ENCODE measurements around the gene USP50. TPM values are rescaled to one million over a fixed set of nuclear protein-coding genes. Genes with fewer than 3 reads are reported as not detected.

Gene USP50
- total RNA-seq, 1 donor from 2014 or later: not detected

- Histone ChIP-seq H3K4me1 (no peaks in the 10 kb centered on the region), H3K27ac (replicated peaks) (no peak overlapping the region), H3K27me3 (ENCODE audit: low read depth) (no peaks in the 10 kb centered on the region), H3K36me3 (peaks cover 44% of the 10 kb centered on the region), H3K9me3 (replicated peaks) (no peaks in the 10 kb centered on the region), H3K4me3 (no peak overlapping the region)
- intact Hi-C loops (cut with micrococcal nuclease): no loop called here
- TF ChIP-seq CTCF (IDR thresholded peaks at IDR 0.05; ENCODE audit: borderline replicate concordance): no peak
- no peak for DNase-seq
These were observed 10.3 kb upstream of the USP50 start for GRCh38 chr15:50556642-50557371.

DNA sequence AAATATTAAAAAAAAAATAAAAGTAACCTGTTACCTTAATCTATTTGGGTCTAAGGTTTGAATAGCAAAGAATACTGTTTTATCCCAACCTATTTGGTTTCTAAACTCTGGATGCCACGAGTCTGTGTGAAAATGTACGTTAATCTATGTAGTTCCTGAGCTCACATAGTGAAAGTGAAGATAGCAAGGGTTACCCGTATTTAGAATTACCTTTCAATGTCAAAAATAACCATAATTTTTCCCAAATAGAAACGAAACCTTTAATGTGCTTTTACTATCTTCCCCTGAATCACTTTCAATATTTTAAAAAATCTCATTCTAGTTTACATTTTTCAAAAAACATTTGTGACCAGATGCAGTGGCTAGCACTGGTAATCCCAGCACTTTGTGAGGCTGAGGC lies 5.8 kb upstream of the USP50 start:
- Histone ChIP-seq H3K27me3 (ENCODE audit: low read depth) (no peaks in the 10 kb centered on the region), H3K9me3 (replicated peaks) (no peaks in the 10 kb centered on the region), H3K27ac (replicated peaks) (no peak overlapping the region), H3K4me3 (no peak overlapping the region), H3K4me1 (no peaks in the 10 kb centered on the region), H3K36me3 (peaks cover 2% of the 10 kb centered on the region)
- DNase-seq: no peak
- intact Hi-C loops (cut with micrococcal nuclease): no loop called here
- no peak for TF ChIP-seq CTCF (IDR thresholded peaks at IDR 0.05; ENCODE audit: borderline replicate concordance)

GRCh38 chr15:50549326-50549725 lies 2.9 kb upstream of the USP50 start:
- H3K9me3 ChIP-seq (replicated peaks): no peaks in the 10 kb centered on the region
- TF ChIP-seq CTCF (IDR thresholded peaks at IDR 0.05; ENCODE audit: borderline replicate concordance): no peak
- H3K36me3 ChIP-seq: no peaks in the 10 kb centered on the region
- intact Hi-C loops (cut with micrococcal nuclease): no loop called here
- no peaks in the 10 kb centered on the region for H3K4me1 ChIP-seq
- no peak for DNase-seq
- H3K4me3 ChIP-seq: no peak overlapping the region
- no peak overlapping the region for H3K27ac ChIP-seq (replicated peaks)
- no peaks in the 10 kb centered on the region for H3K27me3 ChIP-seq (ENCODE audit: low read depth)

DNA sequence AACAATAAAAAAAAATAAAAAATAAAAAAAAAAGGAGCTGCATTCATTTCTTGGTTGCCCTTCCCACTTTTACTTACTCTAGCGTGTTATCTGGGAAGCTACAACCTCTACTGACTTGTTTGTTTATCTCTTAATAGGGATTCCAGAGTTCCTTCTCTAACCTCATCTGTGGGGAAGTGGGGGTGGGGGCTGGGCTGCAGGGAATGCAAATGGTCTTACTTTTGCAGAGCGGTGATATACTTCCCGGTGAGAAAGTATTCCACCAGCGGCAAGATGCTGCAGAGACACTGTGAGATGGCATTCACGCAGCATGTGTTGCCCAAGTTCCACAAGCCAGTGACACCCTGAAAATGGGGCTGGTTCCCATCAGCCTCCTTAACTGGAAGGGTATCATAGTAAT lies 2.1 kb downstream of the USP50 start:
- H3K4me3 ChIP-seq: no peak overlapping the region
- H3K9me3 ChIP-seq (replicated peaks): no peaks in the 10 kb centered on the region
- intact Hi-C loops (cut with micrococcal nuclease): no loop called here
- no peak for TF ChIP-seq CTCF (IDR thresholded peaks at IDR 0.05; ENCODE audit: borderline replicate concordance)
- H3K27ac ChIP-seq (replicated peaks): no peak overlapping the region
- H3K4me1 ChIP-seq: no peaks in the 10 kb centered on the region
- H3K27me3 ChIP-seq (ENCODE audit: low read depth): no peaks in the 10 kb centered on the region
- no peak for DNase-seq
- H3K36me3 ChIP-seq: no peaks in the 10 kb centered on the region

- no peaks in the 10 kb centered on the region for H3K36me3 ChIP-seq
- DNase-seq: no peak
- no peak for TF ChIP-seq CTCF (IDR thresholded peaks at IDR 0.05; ENCODE audit: borderline replicate concordance)
- intact Hi-C loops (cut with micrococcal nuclease): no loop called here
- no peak overlapping the region for H3K4me3 ChIP-seq
- no peaks in the 10 kb centered on the region for H3K4me1 ChIP-seq
- no peak overlapping the region for H3K27ac ChIP-seq (replicated peaks)
- no peaks in the 10 kb centered on the region for H3K27me3 ChIP-seq (ENCODE audit: low read depth)
- no peaks in the 10 kb centered on the region for H3K9me3 ChIP-seq (replicated peaks)
These were observed 2.9 kb downstream of the USP50 start for GRCh38 chr15:50543556-50543955.
